GM21825 (cell line): ENCODE data around the gene TESK1.
"Not testable (repeated sequence)": the region's sequence is repeated elsewhere in the genome, so short reads cannot be mapped to it uniquely, and the experiment has no call there.

Source experiments
- ATAC-seq: cut with Tn5 transposase; IDR thresholded peaks from one replicate; pipeline ENCODE4 v1.9.1; 2021; ENCODE audit warnings: mild to moderate bottlenecking, moderate library complexity; ENCODE audit not compliant: unreplicated experiment

TESK1 gene

DNA sequence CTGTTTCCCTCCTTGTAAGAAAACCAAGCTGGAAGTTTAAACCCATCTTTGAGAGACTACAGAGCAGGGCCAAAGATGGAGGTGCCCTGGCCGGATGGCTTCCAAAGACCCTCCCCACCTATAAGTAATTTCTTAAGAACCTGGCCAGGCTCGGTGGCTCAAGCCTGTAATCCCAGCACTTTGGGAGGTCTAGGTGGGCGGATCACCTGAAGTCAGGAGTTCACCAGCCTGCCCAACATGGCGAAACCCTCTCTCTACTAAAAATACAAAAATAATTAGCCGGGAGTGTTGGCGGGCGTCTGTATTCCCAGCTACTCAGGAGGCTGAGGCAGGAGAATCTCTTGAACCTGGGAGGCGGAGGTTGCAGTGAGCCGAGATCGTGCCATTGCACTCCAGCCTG, 40.7 kb downstream of the TESK1 start:
- not testable (repeated sequence) for ATAC-seq

DNA sequence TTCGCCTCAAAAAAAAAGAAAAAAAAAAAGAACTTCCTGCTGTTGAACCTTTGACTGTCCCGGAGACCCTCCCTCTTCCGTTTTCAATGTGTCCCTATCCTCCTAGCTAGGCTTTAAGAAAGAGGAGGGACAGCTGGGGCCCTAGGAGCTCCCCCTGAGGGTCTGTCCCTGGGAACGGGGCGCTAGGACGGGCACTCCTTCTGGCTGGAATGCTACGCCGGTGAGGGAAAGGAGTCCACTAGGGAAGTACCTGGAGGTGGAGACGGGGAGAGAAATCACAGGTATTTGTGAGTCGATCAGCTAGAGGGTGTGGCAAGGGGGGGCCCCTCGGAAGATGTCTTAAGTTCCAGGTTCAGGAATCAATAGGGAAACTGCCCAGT, 41.1 kb downstream of the TESK1 start:
- no peak for ATAC-seq

- ATAC-seq, result peak; percentile 85
Measured at GRCh38 chr9:35646533-35647265, 41.6 kb downstream of the TESK1 start.

DNA sequence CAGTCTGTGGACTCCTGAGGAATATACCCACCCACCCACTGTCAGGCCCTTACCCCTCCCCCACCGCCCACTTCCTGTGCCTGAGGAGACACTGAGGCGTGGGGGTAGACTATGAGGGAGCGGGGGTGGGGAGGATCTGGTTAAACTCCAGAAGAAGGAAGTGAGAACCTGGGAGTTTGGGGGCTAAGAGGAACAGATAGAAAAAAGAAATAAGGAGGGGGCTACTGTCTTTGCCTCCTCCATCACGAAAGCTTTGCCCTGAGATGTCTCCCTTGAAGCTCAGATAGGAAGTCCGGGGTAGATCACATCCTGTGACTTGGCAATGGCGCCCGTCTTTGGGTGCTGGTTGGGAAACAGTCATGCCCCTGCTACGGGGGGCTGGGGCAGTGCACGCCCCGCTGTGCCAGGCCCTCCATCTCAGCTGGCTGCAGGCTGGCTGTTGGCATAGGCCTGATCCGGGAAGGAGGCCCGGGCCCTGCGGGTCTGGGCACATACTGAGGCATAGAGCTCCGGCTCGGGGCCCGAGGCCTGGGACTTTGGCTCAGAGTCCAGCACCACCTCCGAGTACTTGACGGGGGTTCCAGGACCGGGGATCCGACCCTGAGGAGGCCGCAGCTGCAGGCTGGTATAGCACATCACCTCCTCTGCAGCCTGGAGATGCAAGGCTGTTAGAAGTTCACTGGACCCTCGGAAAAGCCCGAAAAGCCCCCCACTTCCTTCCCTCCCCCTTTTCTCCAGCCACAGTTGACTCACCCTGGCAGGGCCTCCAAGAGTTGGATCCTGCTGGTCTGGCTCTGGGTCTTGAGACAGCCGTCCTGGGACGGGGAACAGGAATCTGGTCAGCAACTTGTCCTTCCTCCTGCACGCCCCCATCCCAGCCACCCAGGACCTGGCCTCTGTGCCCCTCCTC, 44.6 kb downstream of the TESK1 start:
- no peak for ATAC-seq

- no peak for ATAC-seq
Measured at GRCh38 chr9:35650341-35651158, 45.5 kb downstream of the TESK1 start, which contains the start of gene SIT1. Gene SIT1, minus strand, starts transcription at chr9:35650931. Its CDS starts 78 bp downstream, at chr9:35650853.

GRCh38 chr9:35651956-35652828, 47.1 kb downstream of the TESK1 start:
- no peak for ATAC-seq

GRCh38 chr9:35652829-35653209, 47.8 kb downstream of the TESK1 start:
- ATAC-seq, result no peak

DNA sequence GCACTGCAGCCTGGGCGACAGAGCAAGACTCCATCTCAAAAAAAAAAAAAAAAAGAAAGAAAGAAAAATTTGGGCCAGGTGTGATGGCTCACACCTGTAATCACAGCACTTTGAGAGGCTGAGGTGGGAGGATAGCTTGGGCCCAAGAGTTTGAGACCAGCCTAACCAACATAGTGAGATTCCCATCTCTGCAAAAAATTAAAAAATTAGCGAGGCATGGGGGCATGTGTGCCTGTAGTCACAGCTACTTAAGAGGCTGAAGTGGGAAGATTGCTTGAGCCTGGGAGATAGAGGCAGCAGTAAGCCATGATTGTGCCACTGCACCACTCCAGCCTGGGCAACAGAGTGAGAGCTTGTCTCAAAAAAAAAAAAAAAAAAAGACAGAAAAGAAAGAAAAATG, 48.5 kb downstream of the TESK1 start:
- no peak for ATAC-seq

DNA sequence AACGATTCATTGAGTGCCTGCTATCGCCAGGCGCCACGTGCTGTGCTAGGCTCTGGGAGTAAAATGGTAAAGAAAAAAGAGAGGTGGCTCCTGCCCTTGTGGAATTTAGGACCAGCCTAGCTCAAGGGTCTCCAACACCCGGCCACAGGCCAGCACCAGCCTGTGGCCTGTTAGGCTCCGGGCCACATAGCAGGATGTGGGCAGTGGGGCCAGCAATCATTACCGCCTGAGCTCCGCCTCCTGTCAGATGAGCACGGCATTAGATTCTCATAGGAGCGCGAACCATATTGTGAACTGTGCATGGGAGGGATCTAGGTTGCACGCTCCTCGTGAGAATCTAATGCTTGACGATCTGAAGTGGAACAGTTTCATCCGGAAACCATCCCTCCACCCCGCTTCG, 51.3 kb downstream of the TESK1 start:
- ATAC-seq, result no peak

DNA sequence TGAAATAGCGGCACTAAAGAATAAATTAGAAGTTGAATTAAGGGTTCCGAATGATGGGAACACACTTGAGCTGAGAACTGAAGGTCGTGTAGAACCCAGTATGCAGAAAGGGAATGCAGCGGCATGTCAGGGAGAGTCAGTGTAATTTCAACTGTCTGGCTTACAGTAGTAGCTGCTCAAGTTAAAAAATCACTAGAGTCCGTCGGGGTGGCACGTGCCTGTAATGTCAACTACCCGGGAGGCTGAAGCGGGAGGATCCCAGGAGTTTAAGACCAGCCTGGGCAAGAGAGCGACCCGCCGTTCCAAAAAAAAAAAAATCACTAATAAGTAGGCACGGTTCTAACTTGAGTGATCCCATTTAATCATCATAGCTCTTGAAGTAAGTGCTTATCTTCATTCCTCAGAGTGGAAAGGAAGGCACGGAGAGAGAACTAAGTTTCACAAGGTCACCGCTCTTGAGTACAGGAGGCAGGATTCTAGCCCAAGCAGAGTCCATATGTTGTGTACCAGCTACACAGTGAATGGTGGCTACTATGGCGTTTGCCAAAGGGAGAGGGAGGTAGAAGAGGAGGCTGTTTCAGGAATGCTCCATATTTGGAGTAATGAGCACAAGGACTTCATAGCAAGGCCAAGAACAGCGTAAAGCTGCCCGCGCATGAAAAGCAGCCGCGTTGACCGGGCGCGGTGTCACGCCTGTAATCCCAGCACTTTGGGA, 51.9 kb downstream of the TESK1 start:
- no peak for ATAC-seq

GRCh38 chr9:35657546-35658136, 52.6 kb downstream of the TESK1 start, which contains the start of gene RMRP:
Gene RMRP, minus strand, starts transcription at chr9:35658019.
- ATAC-seq, result peak; percentile 86

DNA sequence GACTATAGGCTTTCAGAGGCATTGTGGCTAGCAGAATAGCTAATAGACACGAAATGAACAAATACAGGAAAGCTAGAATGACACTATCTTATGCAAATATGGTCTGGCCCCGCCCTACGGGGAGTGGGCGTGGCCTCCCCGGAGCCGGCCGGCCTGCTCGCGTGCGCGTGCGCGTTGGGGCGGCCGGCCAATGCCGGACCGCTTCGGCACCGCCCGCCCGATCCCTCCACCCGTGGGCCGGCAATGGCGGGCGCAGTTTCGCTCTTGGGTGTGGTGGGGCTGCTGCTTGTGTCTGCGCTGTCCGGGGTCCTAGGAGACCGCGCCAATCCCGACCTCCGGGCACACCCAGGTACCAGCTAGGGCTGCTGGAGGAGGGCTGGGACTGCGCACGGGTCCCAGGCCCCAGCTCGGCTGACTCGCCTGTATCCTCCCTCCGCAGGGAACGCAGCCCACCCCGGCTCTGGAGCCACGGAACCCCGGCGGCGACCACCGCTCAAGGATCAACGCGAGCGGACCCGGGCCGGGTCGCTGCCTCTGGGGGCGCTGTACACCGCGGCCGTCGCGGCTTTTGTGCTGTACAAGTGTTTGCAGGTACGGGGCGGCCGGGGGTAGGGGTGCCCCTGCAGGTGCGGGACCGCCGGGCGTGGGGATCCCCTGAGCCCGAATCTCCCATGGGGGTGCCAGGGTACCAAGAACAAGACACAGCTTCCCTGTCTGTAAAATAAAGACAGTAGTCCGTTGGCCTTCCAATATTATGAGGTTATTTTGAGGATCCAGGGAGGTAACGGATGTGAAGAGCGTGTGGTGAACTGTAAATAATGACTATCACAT, 53.3 kb downstream of the TESK1 start, which contains the start of gene CCDC107:
TSS of gene CCDC107 (plus strand) at position 156 of the 831 bp plus-strand sequence. CDS start at position 244, 88 bp downstream.
- peak; percentile 48 for ATAC-seq

- ATAC-seq, result no peak
Measured at GRCh38 chr9:35658968-35659220, 53.8 kb downstream of the TESK1 start.

DNA sequence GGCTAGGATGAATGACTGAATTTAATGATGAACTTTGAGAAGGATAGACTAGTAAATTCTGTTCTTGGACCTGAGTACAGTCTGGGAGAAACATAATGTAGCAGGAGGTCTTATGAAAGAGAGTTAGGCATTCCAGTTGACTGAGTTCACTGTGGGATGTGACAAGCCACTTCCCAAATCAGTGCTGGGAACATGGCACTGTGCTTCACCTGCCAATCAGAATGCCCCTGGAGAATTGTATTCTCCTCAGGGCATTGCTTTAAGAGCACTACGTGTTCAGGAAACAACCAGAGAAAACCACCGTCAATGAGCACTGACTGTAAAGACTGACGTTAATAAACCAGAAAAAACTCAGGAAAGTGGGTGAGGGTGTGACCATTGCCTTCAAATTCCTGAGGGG, 54.3 kb downstream of the TESK1 start:
- ATAC-seq, result no peak
